Measurements from ENCODE around the gene ALLC.

ALLC gene

GRCh38 chr2:3641841-3642421 is 16.1 kb upstream of the ALLC start:
- no peak for DNase-seq

GRCh38 chr2:3642521-3643215 is 15.3 kb upstream of the ALLC start:
- DNase-seq = no peak

GRCh38 chr2:3643371-3644245 is 14.4 kb upstream of the ALLC start:
- no peak for DNase-seq

- no peak for DNase-seq
Observed at GRCh38 chr2:3644246-3644525, 13.8 kb upstream of the ALLC start.

- no peak for DNase-seq
Observed at GRCh38 chr2:3644891-3645605, 13.0 kb upstream of the ALLC start.

GRCh38 chr2:3645745-3646389 is 12.1 kb upstream of the ALLC start:
- no peak for DNase-seq

GRCh38 chr2:3646446-3646845 is 11.6 kb upstream of the ALLC start:
- DNase-seq = no peak

GRCh38 chr2:3647246-3647645 is 10.8 kb upstream of the ALLC start:
- no peak for DNase-seq

GRCh38 chr2:3647831-3648651 is 10.0 kb upstream of the ALLC start:
- DNase-seq = no peak

GRCh38 chr2:3648652-3649177 is 9.3 kb upstream of the ALLC start:
- no peak for DNase-seq

GRCh38 chr2:3649581-3649980 is 8.4 kb upstream of the ALLC start:
- no peak for DNase-seq

- DNase-seq = no peak
Observed at GRCh38 chr2:3650140-3650920, 7.7 kb upstream of the ALLC start.

- DNase-seq = peak; percentile 92
Observed at GRCh38 chr2:3651691-3652648, 6.0 kb upstream of the ALLC start.

GRCh38 chr2:3652896-3653625 is 4.9 kb upstream of the ALLC start:
- DNase-seq = no peak

GRCh38 chr2:3654011-3654410 is 4.0 kb upstream of the ALLC start:
- peak; percentile 37 for DNase-seq

GRCh38 chr2:3654531-3655225 is 3.3 kb upstream of the ALLC start:
- no peak for DNase-seq

- no peak for DNase-seq
Observed at GRCh38 chr2:3655871-3656761, 1.9 kb upstream of the ALLC start.
